Measurements from ENCODE around the gene POMC. TPM values are rescaled to one million over a fixed set of nuclear protein-coding genes. Genes with fewer than 3 reads are reported as not detected.
"Not testable (repeated sequence)": the region's sequence is repeated elsewhere in the genome, so short reads cannot be mapped to it uniquely, and the experiment has no call there.

Gene POMC
- 0.31 TPM for polyA plus RNA-seq (2013, experiment 1 of 4)
- not detected for polyA plus RNA-seq (2013, experiment 2 of 4)
- polyA plus RNA-seq (2013, experiment 3 of 4), result 1.5 TPM
- polyA plus RNA-seq (2013, experiment 4 of 4), result 0.81 TPM

DNA sequence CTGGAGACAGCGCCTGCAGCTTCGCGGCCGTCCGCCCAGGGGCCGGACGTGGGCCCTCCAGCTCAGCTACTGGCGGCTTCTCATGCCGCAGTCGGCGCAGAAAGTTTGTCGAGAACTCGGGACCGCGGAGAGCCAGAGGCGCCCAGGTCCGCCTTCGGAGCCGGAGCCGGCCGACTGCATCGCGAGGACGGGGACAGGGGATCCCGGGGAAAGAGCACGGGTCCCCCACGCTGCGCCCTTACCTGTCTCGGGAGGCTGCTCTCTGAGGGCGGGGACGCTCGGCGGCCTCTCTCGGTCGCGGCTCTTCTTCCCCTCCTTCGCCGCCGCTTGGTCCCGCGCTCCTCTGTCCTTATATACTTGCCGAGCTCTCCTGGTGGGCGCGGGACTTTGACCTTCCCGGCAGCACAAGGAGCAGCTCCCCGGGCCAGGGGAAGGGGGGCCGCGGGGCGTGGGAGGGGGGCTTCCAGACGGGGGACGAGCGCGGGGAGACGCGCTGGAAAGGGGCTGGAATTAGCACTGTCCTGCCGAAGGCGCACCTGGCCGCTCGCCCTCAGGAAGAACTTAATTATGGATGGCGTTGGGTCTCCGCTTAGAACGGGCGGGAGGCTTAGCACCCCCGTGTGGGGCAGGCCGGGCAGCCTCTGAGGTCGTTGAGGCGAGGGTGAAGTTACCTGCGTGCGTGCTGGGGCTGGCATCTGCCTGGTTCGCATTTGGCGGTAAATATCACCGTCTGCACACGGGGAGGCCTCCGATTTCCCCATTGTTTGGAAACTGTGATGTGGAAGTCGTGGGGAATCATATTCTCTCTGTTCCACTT, at the start of gene POMC:
Gene POMC (minus strand): TSS at position 325 of the 817 bp plus-strand sequence. CDS start 3,808 bp downstream, outside the sequence.
- peaks cover 63% of the 10 kb centered on the region for H3K27me3 ChIP-seq (ENCODE audit: control insufficient read depth, insufficient read depth, low read length, poor library complexity, severe bottlenecking)
- no peaks in the 10 kb centered on the region for H3K9me3 ChIP-seq (ENCODE audit: control insufficient read depth, low read length)
- peaks cover 8% of the 10 kb centered on the region for H3K4me1 ChIP-seq (ENCODE audit: control insufficient read depth, insufficient read depth, low read length)
- no peak within 1 kb of the TSS for H3K27ac ChIP-seq (ENCODE audit: insufficient read depth, low read depth, low read length, poor library complexity, severe bottlenecking)
- H3K36me3 ChIP-seq (ENCODE audit: control insufficient read depth, insufficient read depth, low read length), result no peaks in the 10 kb centered on the region
- 3% methylated on average over 75 of the region's 75 CpGs for WGBS, 2 experiments
- peak within 1 kb of the TSS; percentile 33 for H3K4me3 ChIP-seq (ENCODE audit: insufficient read depth, low read depth, low read length)

DNA sequence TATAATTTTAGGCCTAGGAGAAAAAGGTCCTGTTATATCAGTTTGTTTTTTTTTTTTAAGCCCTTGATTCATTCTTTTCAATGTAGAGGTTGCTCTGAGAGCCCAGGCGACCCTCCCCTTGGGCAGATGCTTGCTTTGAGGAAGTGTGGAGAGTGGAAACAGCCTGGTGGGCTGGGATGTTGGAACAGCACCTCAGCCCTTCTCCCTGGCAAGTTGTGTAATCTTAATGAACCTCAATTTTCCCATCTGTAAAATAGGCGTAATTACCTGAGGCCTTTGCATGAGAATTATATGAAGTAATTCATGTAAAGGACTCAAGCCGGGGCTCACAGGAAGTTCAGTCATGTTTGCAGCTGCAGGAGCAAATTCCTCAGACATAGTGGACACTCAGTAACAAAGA, 49.7 kb upstream of the POMC start:
- no peaks in the 10 kb centered on the region for H3K9me3 ChIP-seq (ENCODE audit: control insufficient read depth, low read length)

DNA sequence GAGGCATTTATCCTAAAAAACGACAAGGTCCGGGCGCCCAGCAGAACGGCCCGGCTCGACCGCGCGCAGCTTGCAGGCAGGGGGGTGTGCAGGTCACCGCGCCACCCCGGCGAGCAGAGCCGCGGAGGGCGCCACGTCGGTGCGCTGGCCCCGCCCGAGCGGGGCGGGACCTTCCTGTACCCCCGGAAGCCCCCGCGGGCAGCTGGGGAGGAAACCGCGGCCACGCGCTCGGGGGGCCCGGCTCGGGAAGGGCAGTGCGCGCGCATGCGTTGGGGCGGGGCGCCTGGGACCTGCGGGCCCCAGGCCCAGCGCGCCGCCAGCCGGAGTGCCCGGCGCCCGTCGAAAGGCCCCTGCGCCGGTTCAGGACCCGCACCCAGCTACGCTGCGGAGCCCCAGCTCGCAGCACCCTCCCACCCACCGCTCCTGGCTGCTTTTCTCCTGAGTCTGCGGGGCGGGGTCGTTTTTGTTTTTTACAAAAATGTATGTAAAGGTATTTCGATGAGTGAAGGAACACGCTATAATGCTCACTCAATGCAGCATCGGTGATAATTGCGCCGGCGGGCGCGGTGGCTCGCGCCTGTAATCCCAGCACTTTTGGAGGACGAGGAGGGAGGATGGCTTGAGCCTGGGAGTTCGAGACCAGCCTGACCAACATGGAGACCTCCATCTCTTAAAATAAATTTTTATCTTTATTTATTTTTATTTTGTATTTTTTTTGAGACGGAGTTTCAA, 47.7 kb upstream of the POMC start:
- Histone ChIP-seq H3K9me3 (ENCODE audit: control insufficient read depth, low read length) (no peaks in the 10 kb centered on the region), H3K36me3 (ENCODE audit: control insufficient read depth, insufficient read depth, low read length) (no peaks in the 10 kb centered on the region), H3K27ac (ENCODE audit: insufficient read depth, low read depth, low read length, poor library complexity, severe bottlenecking) (no peak overlapping the region), H3K4me3 (ENCODE audit: insufficient read depth, low read depth, low read length) (peak overlapping the region; percentile 46), H3K4me1 (ENCODE audit: control insufficient read depth, insufficient read depth, low read length) (peaks cover 4% of the 10 kb centered on the region), H3K27me3 (ENCODE audit: control insufficient read depth, insufficient read depth, low read length, poor library complexity, severe bottlenecking) (no peaks in the 10 kb centered on the region)
- WGBS, 2 experiments, result 4 to 5% methylated on average over 70 to 71 of the region's 71 CpGs

More for the DNA sequence above, 49.7 kb upstream of the POMC start:
- no peaks in the 10 kb centered on the region for H3K27me3 ChIP-seq (ENCODE audit: control insufficient read depth, insufficient read depth, low read length, poor library complexity, severe bottlenecking)
- no peaks in the 10 kb centered on the region for H3K36me3 ChIP-seq (ENCODE audit: control insufficient read depth, insufficient read depth, low read length)
- H3K27ac ChIP-seq (ENCODE audit: insufficient read depth, low read depth, low read length, poor library complexity, severe bottlenecking), result no peak overlapping the region
- 98 to 99% methylated on average over 3 of the region's 3 CpGs for WGBS, 2 experiments
- H3K4me1 ChIP-seq (ENCODE audit: control insufficient read depth, insufficient read depth, low read length), result no peaks in the 10 kb centered on the region
- no peak overlapping the region for H3K4me3 ChIP-seq (ENCODE audit: insufficient read depth, low read depth, low read length)

DNA sequence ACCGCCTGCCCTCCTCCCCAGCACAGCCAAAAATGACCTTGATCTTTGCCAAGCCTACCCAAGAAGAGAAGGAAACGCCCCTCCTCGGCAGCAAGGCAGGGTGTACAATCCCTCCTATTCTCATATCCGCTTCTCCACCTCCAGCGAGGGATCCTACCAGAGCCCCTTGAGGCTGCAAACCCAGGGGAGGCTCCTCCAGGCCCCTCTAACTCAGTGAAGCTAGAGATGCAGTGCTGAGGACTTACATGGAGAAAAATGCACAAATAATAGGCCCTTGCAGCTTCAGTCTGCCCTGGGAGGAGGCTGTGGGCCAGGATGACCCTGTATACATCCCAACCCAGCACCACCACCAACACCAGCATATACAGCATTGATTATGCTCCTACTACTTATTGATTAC, 46.9 kb upstream of the POMC start:
- WGBS, 2 experiments, result 89 to 92% methylated on average over 5 of the region's 5 CpGs
- no peaks in the 10 kb centered on the region for H3K27me3 ChIP-seq (ENCODE audit: control insufficient read depth, insufficient read depth, low read length, poor library complexity, severe bottlenecking)
- H3K27ac ChIP-seq (ENCODE audit: insufficient read depth, low read depth, low read length, poor library complexity, severe bottlenecking), result no peak overlapping the region
- no peaks in the 10 kb centered on the region for H3K36me3 ChIP-seq (ENCODE audit: control insufficient read depth, insufficient read depth, low read length)
- no peaks in the 10 kb centered on the region for H3K9me3 ChIP-seq (ENCODE audit: control insufficient read depth, low read length)
- H3K4me1 ChIP-seq (ENCODE audit: control insufficient read depth, insufficient read depth, low read length), result peaks cover 4% of the 10 kb centered on the region
- peak overlapping the region; percentile 46 for H3K4me3 ChIP-seq (ENCODE audit: insufficient read depth, low read depth, low read length)

DNA sequence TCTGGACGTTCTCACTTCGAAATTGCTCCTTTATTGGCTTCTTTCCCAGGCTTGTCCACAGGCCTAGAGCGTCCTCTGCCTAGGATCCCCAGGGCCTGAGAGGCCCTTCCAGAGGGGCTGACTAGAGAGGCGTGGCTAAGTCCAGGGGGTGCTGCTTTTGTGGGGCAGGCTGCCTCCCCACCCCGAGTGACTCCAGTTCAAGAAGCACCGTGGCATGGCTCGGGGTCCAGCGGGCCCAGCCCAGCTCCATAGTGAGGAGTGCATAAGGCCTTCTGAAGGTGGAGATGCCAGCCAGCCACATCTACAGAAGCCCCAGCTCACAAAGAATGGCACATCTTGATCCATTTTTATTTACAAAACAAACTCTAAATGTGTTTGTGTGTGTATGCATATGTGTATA, 44.8 kb upstream of the POMC start:
- Histone ChIP-seq H3K27me3 (ENCODE audit: control insufficient read depth, insufficient read depth, low read length, poor library complexity, severe bottlenecking) (no peaks in the 10 kb centered on the region), H3K9me3 (ENCODE audit: control insufficient read depth, low read length) (no peaks in the 10 kb centered on the region), H3K27ac (ENCODE audit: insufficient read depth, low read depth, low read length, poor library complexity, severe bottlenecking) (no peak overlapping the region), H3K36me3 (ENCODE audit: control insufficient read depth, insufficient read depth, low read length) (no peaks in the 10 kb centered on the region), H3K4me1 (ENCODE audit: control insufficient read depth, insufficient read depth, low read length) (peaks cover 4% of the 10 kb centered on the region), H3K4me3 (ENCODE audit: insufficient read depth, low read depth, low read length) (no peak overlapping the region)
- WGBS, 2 experiments, result 87 to 88% methylated on average over 8 of the region's 8 CpGs

DNA sequence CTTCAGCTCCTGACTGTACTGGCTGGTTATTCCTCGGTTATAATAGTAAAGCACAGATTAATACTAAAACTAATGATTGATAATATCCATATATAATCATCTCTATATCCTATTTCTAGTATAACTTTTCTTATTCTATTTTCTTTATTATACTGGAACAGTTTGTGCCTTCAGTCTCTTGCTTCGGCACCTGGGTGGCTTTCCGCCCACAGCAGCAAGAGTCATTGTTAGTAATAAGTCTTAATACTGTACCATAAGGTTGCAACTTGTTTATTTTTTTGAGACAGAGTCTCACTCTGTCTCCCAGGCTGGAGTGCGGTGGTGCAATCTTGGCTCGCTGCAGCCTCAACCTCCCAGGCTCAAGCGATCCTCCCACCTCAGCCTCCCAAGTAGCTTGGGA, 42.5 kb upstream of the POMC start:
- not testable (repeated sequence) for H3K9me3 ChIP-seq (ENCODE audit: control insufficient read depth, low read length); H3K27ac ChIP-seq (ENCODE audit: insufficient read depth, low read depth, low read length, poor library complexity, severe bottlenecking); H3K36me3 ChIP-seq (ENCODE audit: control insufficient read depth, insufficient read depth, low read length); H3K4me3 ChIP-seq (ENCODE audit: insufficient read depth, low read depth, low read length); H3K4me1 ChIP-seq (ENCODE audit: control insufficient read depth, insufficient read depth, low read length); H3K27me3 ChIP-seq (ENCODE audit: control insufficient read depth, insufficient read depth, low read length, poor library complexity, severe bottlenecking)
- 94 to 98% methylated on average over 5 to 6 of the region's 6 CpGs for WGBS, 2 experiments

DNA sequence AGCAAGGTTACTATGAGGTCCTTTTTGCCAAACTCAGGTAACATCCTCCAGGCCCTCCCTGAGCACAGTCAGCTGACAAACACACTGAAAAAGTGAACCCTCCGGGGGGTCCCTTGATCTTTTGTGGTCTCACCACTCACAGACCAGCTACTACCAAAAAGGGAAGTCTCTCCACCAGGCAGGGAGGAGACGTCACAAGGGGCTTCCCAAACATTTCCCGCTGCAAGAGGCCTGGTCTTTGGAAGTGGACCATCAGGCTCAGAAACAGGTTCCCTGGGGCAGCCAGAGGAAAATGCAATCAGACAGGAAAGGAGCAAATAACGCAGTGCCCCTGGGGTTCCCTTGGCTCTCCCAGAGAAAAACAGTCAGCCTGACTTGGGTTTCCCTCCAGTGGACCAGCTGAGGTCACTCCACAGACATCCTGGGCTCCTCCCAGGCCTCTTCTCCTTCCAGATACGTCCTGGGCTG, 38.7 kb upstream of the POMC start:
- Histone ChIP-seq H3K4me1 (ENCODE audit: control insufficient read depth, insufficient read depth, low read length) (no peaks in the 10 kb centered on the region), H3K9me3 (ENCODE audit: control insufficient read depth, low read length) (no peaks in the 10 kb centered on the region), H3K36me3 (ENCODE audit: control insufficient read depth, insufficient read depth, low read length) (no peaks in the 10 kb centered on the region), H3K27ac (ENCODE audit: insufficient read depth, low read depth, low read length, poor library complexity, severe bottlenecking) (no peak overlapping the region), H3K27me3 (ENCODE audit: control insufficient read depth, insufficient read depth, low read length, poor library complexity, severe bottlenecking) (no peaks in the 10 kb centered on the region), H3K4me3 (ENCODE audit: insufficient read depth, low read depth, low read length) (no peak overlapping the region)
- WGBS, 2 experiments, result 57 to 59% methylated on average over 5 of the region's 5 CpGs

DNA sequence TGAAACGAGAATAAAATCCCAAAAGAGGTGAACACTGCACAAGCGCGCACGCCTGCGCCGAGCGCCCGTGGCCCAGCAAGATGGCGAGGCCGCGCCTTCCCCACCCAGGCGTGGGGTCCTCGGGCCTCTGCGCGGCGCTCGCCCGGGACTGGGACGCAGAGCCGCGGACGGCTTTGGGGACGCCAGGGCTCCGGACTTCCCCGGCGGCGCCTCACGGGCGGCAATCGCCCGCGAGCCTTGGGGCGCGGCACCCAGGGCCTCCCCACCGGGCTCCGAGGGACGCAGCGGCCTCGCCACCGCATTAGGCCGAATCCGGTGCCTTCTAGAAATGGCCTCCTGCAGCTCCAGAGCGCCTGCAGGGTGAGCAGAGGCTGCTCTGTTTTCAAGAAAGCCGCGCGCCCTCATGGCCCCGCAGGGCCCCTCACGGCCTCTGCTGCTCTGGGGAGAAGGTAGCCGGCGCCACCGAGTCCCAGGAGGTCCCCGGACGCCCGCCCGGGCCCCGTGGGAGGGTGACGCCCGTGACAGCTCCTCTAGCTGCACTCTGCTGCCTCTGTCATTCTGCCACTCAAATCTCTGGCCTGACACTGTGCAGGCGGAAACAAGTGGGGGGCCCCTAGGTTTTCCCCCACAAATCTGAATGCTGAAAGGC, 35.9 kb upstream of the POMC start:
- H3K9me3 ChIP-seq (ENCODE audit: control insufficient read depth, low read length), result no peaks in the 10 kb centered on the region
- H3K36me3 ChIP-seq (ENCODE audit: control insufficient read depth, insufficient read depth, low read length), result no peaks in the 10 kb centered on the region
- H3K27ac ChIP-seq (ENCODE audit: insufficient read depth, low read depth, low read length, poor library complexity, severe bottlenecking), result no peak overlapping the region
- no peaks in the 10 kb centered on the region for H3K4me1 ChIP-seq (ENCODE audit: control insufficient read depth, insufficient read depth, low read length)
- no peaks in the 10 kb centered on the region for H3K27me3 ChIP-seq (ENCODE audit: control insufficient read depth, insufficient read depth, low read length, poor library complexity, severe bottlenecking)
- H3K4me3 ChIP-seq (ENCODE audit: insufficient read depth, low read depth, low read length), result no peak overlapping the region
- 95% methylated on average over 59 of the region's 59 CpGs for WGBS, 2 experiments

DNA sequence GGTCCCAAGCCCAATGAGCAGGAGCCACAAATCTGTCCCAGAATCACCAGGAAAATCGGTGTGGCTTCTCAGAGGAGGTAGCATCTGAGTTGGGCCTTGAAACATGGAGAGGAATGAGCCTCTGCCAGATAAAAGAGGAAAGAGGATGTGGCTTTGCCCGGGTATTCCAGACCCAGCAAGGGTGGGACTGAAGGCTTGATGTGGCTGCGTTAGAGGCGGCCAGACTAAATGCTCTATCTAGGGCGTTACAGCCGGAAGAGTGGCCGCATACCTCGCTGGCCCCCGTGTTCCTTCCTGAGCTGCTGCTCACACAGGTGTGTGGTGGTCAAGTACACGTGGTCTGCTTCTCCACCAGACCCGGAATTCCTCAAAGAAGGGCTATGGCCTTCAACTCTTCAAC, 33.9 kb upstream of the POMC start:
- Histone ChIP-seq H3K9me3 (ENCODE audit: control insufficient read depth, low read length) (no peaks in the 10 kb centered on the region), H3K27me3 (ENCODE audit: control insufficient read depth, insufficient read depth, low read length, poor library complexity, severe bottlenecking) (no peaks in the 10 kb centered on the region), H3K36me3 (ENCODE audit: control insufficient read depth, insufficient read depth, low read length) (no peaks in the 10 kb centered on the region), H3K4me1 (ENCODE audit: control insufficient read depth, insufficient read depth, low read length) (no peaks in the 10 kb centered on the region), H3K27ac (ENCODE audit: insufficient read depth, low read depth, low read length, poor library complexity, severe bottlenecking) (no peak overlapping the region), H3K4me3 (ENCODE audit: insufficient read depth, low read depth, low read length) (no peak overlapping the region)
- 88 to 94% methylated on average over 10 to 11 of the region's 11 CpGs for WGBS, 2 experiments

DNA sequence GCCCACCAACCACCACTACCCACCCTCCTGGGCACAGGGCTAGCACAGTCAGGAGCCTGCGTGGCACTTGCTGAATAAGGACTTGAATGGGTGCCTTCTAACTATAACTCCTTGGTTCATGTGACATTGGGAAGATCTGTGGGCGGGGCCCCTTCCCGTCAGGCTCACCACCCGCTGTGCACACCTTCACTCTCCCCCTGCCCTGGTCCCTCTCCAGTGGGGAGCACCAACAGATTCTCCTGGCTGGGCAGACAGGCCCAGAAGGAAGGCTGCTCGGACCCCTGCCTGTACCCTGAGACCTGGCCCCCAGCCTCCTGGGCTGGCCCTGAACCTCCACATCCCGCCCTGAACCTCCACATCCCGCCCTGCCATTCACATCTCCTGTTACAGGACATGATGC, 33.4 kb upstream of the POMC start:
- no peak overlapping the region for H3K27ac ChIP-seq (ENCODE audit: insufficient read depth, low read depth, low read length, poor library complexity, severe bottlenecking)
- H3K4me3 ChIP-seq (ENCODE audit: insufficient read depth, low read depth, low read length), result no peak overlapping the region
- no peaks in the 10 kb centered on the region for H3K9me3 ChIP-seq (ENCODE audit: control insufficient read depth, low read length)
- WGBS, 2 experiments, result 81 to 86% methylated on average over 7 of the region's 7 CpGs
- no peaks in the 10 kb centered on the region for H3K36me3 ChIP-seq (ENCODE audit: control insufficient read depth, insufficient read depth, low read length)
- no peaks in the 10 kb centered on the region for H3K27me3 ChIP-seq (ENCODE audit: control insufficient read depth, insufficient read depth, low read length, poor library complexity, severe bottlenecking)
- H3K4me1 ChIP-seq (ENCODE audit: control insufficient read depth, insufficient read depth, low read length), result no peaks in the 10 kb centered on the region
